ENCODE measurements around the gene CD180.

- TF ChIP-seq POLR2AphosphoS5 (IDR thresholded peaks at IDR 0.05) (no peak), CTCF (IDR thresholded peaks at IDR 0.05) (no peak), POLR2A (IDR thresholded peaks at IDR 0.05) (no peak)
Measured at GRCh38 chr5:67205981-67206380, 9.4 kb upstream of the CD180 start.

Measured in stomach (tissue), 4 donors.